NCI-H2196 (cell line): Measurements from ENCODE around the gene HEXIM1.
"Not testable (repeated sequence)": the region's sequence is repeated elsewhere in the genome, so short reads cannot be mapped to it uniquely, and the experiment has no call there.

Source experiments
- DNase-seq: peaks from one replicate; lab custom pipeline; 2025; ENCODE audit not compliant: unreplicated experiment; lab: John Stamatoyannopoulos, UW

The HEXIM1 gene

GRCh38 chr17:45112559-45113423, 35.5 kb upstream of the HEXIM1 start:
- no peak for DNase-seq

DNA sequence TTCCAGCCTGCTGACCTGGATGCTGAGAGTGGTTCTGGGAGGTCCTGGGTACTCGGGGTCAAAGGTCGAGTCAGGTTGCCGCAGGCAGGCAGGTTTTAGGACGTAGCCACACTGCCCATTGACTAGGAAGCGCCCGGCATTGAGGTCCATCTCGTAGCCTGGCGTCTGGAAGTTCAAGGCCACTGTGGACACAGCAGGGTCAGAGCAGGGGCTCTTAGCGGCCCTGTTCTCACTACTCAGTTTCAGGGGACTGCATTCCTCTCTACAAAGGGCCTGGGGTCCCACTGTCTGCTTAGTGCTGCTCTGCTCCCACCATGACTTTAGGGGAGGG, 34.9 kb upstream of the HEXIM1 start:
- no peak for DNase-seq

DNA sequence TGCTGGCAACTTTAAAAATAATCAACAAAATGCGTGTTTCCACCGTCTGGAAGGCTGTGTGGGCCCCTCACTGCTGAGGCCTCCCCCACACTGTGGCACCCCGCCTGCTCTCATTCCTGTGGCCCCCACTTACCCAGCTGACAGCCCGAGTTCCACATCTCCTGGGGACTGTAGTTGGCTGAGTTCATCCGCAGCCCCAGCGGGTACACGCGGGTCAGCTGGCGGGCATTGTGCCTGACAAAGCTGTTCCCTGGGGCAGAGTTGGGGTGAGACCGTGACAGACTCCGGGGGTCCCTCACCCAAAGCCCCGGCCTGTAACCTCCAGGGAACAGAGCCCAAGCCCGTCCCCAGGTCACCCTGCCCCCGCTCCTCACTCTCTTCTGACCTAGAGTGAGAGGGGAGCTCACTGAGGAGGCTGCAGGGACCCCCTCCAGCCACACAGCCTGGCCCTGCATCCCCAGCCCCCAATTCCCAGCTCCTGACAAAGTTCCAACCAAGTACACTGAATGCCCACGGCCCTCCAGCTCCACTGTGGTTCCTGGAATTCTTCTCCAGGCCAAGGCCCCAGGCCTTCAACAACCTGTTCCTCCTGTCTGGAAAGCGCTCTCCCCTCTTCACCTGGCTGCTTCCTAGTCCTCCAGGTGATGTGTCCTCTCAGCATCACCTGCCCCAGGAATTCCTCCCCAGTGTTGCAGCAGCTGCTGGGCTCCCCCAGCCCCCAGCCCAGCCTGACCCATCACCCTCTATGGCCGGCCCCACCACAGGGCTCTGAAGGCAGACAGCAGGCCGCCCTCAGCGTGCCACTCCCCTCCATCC, 34.0 kb upstream of the HEXIM1 start:
- DNase-seq: no peak

DNA sequence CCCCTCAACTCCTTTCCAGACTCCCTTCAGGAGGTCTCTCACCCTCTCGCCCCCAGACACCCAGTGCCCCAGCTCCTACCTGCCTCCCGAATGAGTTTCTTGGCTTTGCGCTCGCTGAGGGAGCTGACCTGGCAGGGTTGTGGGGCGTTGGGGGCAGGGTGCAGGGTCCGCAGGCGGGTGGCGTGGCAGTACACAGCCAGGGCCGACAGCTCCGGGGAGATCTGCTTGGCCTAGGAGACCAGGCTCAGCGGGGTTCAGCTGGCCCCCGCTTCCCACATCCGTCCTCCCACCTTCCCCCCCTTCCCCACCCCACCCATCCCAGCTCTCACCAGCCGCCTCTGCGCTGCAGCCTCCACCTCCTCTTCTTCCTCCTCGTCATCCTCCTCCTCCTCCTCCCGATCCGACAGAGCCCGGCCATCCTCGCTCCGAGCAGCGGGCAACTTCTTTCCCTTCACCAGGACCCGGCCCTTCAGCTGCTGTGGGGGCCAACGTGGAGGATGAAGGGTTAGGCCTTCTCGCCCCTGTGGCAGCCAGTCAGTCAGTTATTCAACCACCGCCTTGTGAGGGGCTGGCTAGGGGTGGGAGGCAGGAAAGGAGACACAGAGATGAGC, 33.2 kb upstream of the HEXIM1 start:
- DNase-seq: no peak

DNA sequence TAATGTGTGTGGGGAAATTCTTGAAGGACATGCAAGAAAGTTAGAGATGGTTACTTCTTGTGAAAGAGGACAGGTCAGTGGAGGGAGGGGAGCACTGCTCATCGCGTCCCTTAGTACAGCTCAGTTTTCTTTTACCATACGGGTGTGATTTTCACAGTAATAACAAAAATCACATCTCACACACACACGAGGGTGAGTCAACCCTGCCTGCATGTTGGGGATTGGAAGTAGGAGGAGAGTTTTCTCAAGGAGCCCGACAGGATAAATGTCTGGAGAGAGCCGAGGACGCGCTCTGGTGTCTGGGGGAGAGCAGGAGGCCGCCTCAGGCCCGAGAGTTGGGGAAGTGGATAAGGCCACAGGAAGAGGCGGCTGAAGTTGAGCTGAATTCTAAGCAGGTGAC, 32.4 kb upstream of the HEXIM1 start:
- no peak for DNase-seq

- DNase-seq: no peak
Measured at GRCh38 chr17:45116434-45117016, 31.8 kb upstream of the HEXIM1 start.

GRCh38 chr17:45117334-45117733, 30.9 kb upstream of the HEXIM1 start:
- DNase-seq: no peak

DNA sequence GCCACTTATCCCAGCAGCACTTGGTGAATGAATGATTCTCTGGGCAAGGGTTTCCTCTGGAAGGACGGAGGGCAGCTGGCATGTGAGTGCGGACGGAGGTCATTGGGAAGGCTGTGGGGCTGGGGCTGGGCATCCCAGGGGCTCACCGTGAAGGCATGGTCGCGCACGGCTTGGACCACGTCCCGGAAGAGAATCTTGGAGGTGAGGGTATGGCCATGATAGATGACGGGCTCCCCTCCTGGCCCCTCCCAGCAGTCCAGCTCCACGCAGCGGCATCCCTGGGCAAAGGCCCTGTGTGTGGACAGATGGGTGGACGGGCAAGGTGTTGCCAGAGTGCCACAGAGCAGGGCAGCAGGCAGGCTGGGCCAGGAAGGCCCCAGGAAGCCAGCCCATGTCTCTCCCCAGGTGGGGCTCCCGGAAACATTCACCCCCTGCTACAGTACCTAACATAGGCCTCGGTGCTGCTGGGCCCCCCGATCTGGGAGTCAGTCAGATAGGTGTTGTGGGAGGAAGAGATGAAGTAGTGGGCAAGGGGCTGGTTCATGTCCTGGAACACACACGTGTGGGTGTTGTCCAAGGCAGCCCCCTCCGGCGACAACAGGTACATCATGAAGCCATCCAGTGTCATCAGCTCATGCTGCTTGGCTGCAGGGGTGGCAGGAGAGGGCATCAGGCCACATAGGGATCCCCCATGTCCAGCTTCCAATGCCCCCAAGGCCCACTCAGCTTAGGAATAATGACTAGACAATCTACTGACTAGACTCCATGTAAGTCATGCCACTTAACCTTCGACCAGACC, 30.2 kb upstream of the HEXIM1 start:
- DNase-seq: no peak

DNA sequence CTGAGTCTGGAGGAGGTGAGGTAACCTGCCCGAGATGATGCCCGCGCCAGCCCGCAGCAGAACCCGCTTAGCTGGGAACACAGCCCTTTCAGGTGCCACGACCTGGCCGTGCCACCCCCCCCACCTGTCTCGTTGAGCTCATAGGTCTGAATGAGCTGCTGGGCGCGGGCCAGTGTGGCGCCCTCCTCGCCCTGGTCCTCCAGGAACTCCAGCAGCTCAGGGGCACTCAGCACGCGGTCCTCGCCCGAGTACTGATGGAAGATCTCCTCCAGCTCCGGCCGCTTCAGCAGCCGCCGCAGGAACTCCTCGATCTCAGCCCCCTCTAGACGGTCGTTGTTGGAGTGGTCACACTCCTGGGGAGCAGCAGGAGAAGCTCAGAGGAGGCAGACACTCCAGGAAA, 29.6 kb upstream of the HEXIM1 start:
- no peak for DNase-seq

- no peak for DNase-seq
Measured at GRCh38 chr17:45119964-45120363, 28.3 kb upstream of the HEXIM1 start.

- no peak for DNase-seq
Measured at GRCh38 chr17:45120558-45120957, 27.7 kb upstream of the HEXIM1 start.

GRCh38 chr17:45121055-45121454, 27.2 kb upstream of the HEXIM1 start:
- DNase-seq: no peak

DNA sequence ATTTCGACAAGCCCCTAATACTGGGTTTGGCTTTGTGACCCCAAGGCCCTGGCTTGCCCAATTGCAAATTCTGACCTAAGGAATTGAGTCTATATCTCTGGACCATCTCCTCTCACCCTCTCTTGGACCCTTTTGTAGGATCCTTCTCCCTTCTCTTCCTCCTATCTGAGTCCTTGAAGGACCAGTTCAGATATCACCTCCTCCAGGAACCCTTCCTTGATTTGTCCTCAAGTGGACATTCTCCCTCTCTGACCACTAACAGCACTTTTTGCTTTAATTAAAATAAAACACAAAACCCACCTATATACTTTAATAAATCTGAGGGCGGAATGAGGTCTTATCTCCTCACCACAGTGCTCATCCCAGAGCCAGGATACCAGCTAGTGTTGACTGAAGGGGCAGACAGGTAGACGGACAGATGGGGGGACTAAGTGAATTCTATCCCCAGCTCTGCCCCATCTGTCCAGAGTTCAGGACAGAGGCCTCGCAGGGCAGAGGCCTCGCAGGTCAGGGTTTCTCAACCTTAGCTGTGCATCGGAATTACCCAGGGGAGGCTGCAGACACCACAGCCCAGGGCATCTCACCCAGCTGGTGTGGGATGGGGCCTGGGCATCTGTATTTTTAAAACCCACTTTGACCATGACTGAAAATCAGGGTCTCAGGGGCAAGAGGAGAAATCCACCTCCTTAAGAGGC, 25.1 kb upstream of the HEXIM1 start:
- DNase-seq: no peak

- no peak for DNase-seq
Measured at GRCh38 chr17:45123930-45124796, 24.1 kb upstream of the HEXIM1 start.

GRCh38 chr17:45124797-45125122, 23.5 kb upstream of the HEXIM1 start:
- DNase-seq: not testable (repeated sequence)

DNA sequence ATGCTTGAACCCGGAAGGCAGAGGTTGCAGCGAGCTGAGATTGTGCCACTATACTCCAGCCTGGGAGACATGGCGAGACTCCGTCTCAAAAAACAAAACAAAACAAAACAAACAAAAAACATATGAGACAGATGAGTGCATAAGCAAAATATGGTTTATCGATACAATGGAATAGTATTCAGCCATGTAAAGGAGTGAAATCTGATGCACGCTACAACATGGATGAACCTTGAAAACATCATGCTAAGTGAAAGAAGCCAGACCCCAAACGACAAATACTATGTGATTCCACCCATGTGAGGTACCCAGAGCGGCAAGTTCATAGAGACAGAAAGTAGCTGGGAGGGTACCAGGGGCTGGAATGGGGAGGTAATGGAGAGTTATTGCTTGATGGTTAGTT, 22.8 kb upstream of the HEXIM1 start:
- no peak for DNase-seq

GRCh38 chr17:45127207-45127547, 21.1 kb upstream of the HEXIM1 start:
- DNase-seq: no peak

- no peak for DNase-seq
Measured at GRCh38 chr17:45127548-45128300, 20.6 kb upstream of the HEXIM1 start.

DNA sequence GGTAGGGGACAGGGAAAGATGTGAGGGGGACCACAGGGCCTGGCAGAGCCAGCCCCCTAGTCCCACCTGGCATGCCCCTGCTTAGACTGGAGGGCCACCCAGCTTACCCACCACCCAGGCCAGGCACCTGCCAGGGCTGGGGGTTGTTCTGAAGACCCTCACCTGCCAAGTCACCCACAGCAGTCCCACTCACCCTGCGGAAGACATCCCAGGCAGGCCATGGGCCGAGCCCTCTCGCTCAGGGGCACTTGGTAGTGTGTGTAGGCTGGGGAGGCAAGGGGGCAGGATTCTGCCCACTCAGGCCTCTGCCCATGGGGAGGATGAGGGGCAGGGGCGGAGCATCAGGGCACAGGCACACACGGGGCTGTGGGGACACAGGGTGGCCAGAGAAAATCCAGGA, 19.9 kb upstream of the HEXIM1 start:
- DNase-seq: no peak
